Fibroblast of pulmonary artery (primary cell): ENCODE data around the gene PHF19.

Source experiments
- DNase-seq: peaks from one replicate; pipeline ENCODE4 v3.0.0-alpha.2; 2010; ENCODE audit warnings: low read depth
- H3K4me3 ChIP-seq: replicated peaks from 2 replicates; pipeline ENCODE4 v1.5.1; 2011; ENCODE audit warnings: low read depth, mild to moderate bottlenecking, control low read depth, low read length, moderate library complexity
- TF ChIP-seq, protein P1 (sequence below): IDR thresholded peaks from 2 replicates; pipeline ENCODE4 v1.5.1; 2011; ENCODE audit warnings: mild to moderate bottlenecking, control low read depth, low read length, inconsistent platforms; ENCODE audit errors: missing control alignments

The PHF19 gene

DNA sequence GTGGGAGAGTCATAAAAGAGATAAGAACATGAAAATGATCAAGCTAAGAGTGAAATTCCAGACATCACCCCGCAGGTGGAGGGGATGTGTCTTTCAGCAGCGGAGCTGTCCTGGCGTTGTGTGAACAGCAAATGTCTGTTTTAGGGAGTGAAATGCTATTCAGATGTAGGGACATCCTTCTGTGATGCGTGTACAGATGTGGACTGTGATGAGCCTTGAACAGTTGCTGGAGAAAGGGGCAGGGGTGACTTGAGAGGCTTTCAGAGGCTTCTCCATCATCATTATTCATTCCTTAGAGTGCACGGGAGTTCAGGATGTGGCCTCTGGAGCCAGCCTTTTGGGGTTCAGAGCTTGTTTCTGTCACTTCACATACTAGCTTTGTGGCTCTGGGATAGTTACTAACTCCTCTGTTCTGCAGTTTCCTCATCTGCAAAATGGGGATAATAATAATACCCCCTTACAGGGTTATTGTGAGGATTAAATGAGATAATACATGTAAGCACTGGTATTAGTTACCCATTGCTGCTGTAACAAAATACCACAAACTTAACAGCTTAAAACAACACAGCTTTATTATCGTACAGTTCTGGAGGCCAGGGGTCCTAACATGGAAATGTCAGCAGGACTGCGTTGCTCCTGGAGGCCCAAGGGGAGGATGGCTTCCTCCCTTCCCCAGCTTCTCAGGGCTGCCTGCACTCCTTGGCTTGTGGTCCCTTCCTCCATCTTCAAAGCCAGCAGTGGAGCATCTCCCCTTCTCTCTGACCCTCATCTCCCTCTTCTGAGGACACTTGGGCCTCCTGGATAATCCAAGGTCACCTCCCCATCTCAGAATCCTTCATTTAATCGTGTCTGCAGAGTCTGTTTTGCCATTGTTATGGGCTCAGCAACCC, 40.2 kb upstream of the PHF19 start:
- H3K4me3 ChIP-seq, result no peak overlapping the region
- TF ChIP-seq, protein P1, sequence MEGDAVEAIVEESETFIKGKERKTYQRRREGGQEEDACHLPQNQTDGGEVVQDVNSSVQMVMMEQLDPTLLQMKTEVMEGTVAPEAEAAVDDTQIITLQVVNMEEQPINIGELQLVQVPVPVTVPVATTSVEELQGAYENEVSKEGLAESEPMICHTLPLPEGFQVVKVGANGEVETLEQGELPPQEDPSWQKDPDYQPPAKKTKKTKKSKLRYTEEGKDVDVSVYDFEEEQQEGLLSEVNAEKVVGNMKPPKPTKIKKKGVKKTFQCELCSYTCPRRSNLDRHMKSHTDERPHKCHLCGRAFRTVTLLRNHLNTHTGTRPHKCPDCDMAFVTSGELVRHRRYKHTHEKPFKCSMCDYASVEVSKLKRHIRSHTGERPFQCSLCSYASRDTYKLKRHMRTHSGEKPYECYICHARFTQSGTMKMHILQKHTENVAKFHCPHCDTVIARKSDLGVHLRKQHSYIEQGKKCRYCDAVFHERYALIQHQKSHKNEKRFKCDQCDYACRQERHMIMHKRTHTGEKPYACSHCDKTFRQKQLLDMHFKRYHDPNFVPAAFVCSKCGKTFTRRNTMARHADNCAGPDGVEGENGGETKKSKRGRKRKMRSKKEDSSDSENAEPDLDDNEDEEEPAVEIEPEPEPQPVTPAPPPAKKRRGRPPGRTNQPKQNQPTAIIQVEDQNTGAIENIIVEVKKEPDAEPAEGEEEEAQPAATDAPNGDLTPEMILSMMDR, result no peak
- no peak for DNase-seq

DNA sequence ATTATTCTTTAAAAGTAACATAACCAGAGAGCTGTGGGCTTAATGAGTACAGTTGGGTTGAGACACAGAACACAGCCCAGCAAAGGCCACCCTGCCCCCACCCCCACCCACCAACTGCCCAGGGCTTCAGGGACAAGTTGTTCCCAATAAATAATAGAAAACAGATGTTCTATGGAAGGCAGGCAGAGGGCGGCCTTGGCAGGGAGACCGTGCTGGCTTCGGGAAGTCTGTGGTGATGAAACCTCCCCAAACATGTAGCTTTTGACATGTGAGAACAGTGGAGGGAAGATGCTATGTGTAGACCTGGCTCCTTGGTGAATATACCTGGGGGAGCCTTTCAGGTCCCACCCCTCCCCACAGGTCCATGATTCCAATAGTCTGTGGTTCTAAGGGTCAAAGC, 39.6 kb upstream of the PHF19 start:
- DNase-seq, result peak; percentile 83
- TF ChIP-seq, protein P1, result peak; percentile 44
- no peak overlapping the region for H3K4me3 ChIP-seq

DNA sequence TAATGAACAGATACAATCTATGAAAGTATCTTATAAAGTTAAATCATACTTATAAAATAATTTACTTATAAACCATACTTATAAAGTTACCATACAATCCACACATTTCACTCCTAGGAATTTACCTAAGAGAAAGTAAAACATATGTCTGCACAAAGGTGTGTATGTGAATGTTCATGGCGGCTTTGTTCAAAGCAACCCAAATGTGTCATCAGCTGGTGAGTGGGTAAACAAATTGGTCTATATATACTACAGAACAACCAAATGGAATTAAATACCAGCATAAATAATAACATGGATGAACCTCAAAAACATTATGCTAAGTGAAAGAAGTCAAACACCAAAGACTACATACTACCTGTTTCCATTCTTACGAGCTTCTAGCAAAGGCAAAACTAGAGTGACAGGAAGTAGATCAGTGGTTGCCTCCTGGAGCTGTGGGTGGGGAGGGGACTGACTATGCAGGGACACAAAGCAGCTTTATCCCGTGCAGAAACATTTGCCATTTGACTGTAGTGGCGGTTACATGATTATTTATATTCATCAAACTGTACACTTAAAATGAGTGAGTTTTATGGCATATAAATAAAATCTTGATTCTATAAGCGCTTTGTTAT, 39.0 kb upstream of the PHF19 start:
- TF ChIP-seq, protein P1, result no peak
- no peak overlapping the region for H3K4me3 ChIP-seq
- DNase-seq, result no peak

DNA sequence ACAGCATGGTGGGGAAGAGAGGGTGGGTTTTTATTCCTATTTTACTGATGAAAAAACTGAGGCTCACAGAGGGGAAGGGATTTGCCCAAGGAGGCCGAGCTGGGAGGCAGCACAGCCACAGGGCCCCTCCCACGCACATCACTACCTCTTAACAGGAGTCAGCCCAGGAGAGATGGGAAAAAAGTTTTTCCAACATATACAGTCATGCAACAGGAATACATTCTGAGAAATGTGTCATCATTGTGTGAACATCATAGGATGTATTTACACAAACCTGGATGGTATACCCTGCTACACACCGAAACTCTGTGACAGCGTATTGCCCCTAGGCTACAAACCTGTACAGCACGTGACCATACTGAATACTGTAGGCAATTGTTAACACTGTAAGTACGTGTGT, 38.0 kb upstream of the PHF19 start:
- no peak for DNase-seq
- H3K4me3 ChIP-seq, result no peak overlapping the region
- TF ChIP-seq, protein P1, result no peak

DNA sequence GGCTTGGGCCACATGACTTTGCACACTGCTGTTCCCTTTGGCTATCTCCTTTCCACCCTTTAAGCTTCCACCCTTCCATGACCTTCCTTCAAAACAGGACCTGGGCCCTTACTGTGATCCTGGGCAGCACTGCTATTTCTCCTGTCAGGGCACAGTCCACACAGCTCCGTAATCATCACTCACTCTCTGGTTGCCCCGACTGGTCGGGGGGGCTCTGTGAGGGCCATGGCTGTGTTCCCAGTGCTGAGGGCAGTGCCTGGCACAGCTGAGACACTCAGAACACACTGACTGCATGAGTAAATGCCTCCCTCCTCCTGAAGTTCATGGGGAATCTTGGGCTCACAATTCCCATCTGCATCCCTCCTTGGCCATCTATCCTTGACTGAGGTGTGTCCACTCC, 37.4 kb upstream of the PHF19 start:
- H3K4me3 ChIP-seq, result no peak overlapping the region
- TF ChIP-seq, protein P1, result no peak
- DNase-seq, result no peak

DNA sequence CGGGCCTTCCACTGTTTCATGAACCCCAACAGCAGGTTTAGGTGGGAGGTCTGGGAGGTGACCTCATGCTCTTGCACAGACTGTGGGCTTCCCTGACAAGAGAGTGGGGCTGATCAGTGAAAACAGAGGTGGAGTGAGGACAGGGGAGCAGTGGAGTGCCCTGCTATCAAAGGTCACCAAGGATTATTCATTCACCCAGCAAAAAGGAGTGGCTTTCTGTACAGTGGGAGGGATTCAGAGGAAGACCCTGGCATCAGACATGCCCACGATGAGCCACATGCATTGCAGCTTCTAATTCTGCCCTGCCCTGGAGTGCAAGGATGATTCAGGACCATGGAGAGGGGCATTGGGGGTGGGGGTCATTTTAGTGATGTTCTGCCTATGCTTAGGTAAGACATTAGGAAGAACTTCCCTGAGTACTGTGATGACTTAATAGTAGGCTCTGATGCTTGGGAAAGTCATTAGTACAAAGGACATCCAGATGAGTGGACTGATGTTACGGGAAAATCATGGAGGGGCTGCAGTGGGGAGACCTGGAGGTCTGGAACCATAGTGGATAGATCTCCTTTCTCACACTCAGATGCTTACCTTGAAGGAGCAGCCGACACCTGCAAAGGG, 36.8 kb upstream of the PHF19 start:
- no peak for DNase-seq
- TF ChIP-seq, protein P1, result no peak
- no peak overlapping the region for H3K4me3 ChIP-seq
